Upper lobe of left lung (tissue), 4 donors: Measurements from ENCODE around the gene PCYOX1L.

Experiments
- POLR2A ChIP-seq, 4 donors: fragments of 450-650 bp; IDR thresholded peaks; one replicate each; pipeline ENCODE4 v1.5.1; 2016 to 2017; ENCODE audit warnings: antibody characterized with exemption in 4 of 4, mild to moderate bottlenecking in 2 of 4
- POLR2AphosphoS5 ChIP-seq, 2 donors: sonication (generic); formaldehyde crosslinking; IDR thresholded peaks; one replicate each; pipeline ENCODE4 v1.5.1; 2017; ENCODE audit warnings: antibody characterized with exemption in 2 of 2

DNA sequence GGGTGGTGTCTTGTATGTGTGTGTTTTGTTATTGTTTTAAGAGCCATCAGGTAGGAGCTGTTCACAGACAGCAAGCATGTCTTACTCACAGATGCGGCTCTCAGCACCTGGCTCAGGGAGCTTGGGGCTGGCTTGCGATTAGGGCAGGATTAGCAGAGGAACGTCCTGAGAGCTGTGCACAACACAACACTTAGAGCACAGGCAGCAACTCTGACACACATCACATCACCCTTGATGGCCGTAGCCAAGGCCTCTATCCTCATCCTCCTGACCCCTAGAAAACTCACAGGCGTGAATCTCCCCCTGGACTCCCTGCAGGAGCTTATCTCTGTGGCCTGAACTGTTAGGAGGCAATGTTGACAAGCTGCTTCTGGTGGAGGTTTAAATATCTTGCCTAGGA, 28.3 kb downstream of the PCYOX1L start:
- TF ChIP-seq POLR2AphosphoS5 (IDR thresholded peaks at IDR 0.05) (no peak), POLR2A (IDR thresholded peaks at IDR 0.05) (no peak)
